Measurements from ENCODE around the gene IFI35.
"Not testable (repeated sequence)": the region's sequence is repeated elsewhere in the genome, so short reads cannot be mapped to it uniquely, and the experiment has no call there.

IFI35 gene

DNA sequence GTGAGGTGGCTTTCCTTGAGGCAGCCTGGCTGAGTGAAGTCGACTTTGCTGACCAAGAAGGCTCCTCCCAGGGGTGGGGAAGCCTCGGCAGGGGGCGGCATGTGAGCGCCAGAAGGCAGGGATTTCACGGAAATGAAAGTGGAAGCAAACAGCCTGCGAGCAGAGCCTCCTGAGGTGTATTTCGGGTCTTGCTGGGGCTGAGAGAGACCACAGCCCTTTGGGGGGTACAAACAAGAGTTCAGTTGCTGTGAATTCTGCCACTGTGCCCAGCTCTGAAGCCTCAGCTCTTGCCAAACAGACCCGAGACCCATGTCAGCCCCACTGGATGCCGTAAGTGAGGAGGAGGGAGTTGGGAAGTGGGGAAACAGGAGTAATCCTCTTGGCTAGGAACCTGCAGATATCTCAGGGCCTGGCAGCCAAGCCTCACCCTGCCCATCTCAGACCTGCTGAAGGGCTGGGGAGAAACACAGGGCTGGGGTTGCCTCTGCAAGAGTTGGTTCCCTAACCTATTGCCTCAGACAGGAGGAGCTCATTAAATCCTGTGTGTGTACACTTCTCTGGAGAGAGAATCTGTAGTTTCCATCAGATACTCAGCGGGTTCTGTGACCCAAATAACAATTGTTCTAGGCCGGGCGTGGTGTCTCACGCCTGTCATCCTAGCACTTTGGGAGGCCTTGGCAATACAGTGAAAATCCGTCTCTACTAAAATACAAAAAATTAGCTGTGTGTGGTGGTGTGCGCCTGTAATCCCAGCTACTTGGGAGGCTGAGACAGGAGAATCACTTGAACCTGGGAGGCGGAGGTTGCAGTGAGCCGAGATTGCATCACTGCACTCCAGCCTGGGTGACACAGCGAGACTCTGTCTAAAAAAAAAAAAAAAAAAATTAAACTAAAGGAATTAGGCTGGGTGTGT is at the start of gene IFI35:
Gene IFI35, plus strand, starts transcription at position 146 of the 913 bp plus-strand sequence. Its CDS starts 164 bp downstream, at position 310.
- no peak for DNase-seq (ENCODE audit: low read depth)

DNA sequence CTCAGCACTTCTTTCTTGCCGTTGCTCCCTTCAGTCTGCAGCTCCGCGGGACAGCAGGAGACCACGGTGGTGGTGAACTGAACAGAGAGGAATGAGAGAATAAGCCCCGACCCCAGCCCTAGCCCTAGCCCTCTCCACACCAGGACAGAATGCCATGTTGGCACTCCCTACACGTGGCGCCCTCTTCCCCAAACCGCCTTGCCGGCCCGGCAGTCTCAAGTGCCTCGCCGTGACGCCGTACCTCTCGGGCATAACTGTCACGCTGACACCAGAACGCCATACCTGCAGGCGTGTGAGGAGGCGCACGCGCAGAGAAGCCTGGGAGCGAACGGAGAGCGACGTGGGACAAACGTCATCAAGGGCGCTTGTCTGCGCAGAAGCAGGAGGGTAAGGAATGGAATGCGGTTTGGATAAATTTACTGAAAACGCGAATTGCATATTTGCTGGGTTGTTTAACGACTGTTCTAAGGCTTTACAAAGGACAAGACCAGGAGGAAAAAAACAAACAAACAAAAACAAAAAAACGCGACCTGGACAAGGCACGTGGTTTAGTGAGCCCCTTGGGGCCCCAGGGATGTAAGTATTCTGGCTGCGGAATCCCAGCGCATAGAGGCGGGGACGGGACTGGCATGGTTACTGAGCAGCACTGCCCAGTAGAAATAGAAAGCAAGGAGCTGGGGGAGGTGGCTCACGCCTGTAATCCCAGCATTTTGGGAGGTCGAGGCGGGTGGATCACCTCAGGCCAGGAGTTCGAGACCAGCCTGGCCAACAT is 42.2 kb upstream of the IFI35 start, which contains the start of gene AARSD1:
Gene AARSD1, minus strand, starts transcription at position 294 of the 772 bp plus-strand sequence. Its CDS starts 14 bp downstream, at position 280.
- DNase-seq (ENCODE audit: low read depth): peak; percentile 53

DNA sequence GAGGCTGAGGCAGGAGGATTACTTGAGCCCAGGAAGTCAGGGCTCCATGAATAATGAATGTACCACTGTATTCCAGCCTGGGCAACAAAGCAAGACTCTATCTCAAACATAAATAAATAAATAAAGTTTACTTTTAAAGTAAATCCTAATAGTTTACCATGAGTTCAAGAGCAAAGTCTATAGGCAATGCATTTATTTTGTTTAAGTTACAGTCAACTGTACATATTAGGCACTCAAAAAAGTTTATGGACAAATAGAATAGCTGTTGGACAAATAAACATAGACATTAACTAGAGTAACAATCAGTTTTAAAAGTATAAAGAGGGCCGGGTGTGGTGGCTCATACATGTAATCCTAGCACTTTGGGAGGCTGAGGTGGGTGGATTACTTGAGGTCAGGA is 38.7 kb upstream of the IFI35 start:
- DNase-seq (ENCODE audit: low read depth): no peak

DNA sequence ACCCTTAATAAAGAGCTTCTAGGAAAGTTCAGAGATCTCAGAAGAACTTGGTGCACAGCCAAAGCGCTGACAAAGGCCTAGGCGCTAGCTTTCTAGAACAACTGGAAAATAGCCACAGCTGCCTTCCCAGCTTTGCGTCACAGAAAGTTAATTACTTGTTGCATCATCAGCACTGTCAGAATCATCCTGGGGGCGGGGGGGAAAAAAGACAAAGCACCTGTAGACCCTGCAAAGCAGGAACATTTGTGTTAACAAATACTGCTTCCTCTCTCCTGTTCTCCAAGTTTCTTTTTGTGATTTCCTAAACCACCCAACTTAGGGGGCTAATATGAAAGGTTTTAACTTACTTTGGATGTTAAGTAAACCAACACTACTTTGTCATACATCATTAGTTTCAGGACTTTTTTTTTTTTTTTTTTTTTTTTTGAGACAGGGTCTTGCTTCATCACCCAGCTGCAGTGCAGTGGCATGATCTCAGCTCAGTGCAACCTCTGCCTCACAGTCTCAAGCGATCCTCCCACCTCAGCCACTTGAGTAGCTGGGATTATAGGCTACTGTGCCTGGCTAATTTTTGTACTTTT is 37.5 kb upstream of the IFI35 start:
- DNase-seq (ENCODE audit: low read depth): no peak

DNA sequence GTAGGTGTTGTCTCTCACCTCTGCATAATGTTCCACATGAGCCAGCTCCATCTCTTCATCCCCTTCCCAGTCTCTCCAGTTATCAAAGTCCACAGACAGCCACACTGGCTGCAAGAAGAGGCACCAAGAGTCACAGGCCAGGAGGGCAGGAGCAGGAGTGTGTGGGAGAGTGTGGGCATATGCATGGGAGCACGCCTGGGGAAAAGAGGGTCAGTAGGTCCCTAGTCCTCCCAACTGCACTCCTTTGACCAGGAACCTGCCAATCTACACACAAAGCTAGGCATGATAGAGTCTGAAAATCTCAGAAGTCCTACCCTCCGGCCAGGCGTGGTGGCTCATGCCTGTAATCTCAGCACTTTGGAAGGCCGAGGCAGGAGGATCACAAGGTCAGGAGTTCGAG is 35.0 kb upstream of the IFI35 start:
- no peak for DNase-seq (ENCODE audit: low read depth)

DNA sequence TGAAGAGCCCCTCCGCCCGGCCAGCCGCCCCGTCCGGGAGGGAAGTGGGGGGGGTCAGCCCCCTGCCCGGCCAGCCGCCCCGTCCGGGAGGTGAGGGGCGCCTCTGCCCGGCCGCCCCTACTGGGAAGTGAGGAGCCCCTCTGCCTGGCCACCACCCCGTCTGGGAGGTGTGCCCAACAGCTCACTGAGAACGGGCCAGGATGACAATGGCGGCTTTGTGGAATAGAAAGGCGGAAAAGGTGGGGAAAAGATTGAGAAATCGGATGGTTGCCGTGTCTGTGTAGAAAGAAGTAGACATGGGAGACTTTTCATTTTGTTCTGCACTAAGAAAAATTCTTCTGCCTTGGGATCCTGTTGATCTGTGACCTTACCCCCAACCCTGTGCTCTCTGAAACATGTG is 33.3 kb upstream of the IFI35 start:
- not testable (repeated sequence) for DNase-seq (ENCODE audit: low read depth)

DNA sequence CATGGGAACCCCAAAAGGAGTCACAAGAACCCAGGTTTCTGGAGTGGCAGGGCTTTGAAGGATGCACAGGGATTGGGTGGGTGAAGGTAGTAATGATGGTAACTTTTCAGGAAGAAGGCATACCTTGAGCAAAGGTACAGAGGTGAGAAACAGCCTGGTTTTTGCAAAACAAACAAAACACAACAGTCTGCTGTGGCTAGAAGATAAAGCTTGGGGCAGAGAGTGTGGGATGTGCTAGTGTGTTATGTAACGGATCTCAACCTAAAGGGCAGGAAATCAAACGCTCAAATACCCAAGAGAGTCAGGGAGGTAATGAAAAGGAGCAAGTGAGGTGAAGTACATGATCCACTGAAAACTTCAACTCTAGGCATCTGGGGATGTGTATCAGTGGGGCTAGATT is 31.3 kb upstream of the IFI35 start:
- no peak for DNase-seq (ENCODE audit: low read depth)

DNA sequence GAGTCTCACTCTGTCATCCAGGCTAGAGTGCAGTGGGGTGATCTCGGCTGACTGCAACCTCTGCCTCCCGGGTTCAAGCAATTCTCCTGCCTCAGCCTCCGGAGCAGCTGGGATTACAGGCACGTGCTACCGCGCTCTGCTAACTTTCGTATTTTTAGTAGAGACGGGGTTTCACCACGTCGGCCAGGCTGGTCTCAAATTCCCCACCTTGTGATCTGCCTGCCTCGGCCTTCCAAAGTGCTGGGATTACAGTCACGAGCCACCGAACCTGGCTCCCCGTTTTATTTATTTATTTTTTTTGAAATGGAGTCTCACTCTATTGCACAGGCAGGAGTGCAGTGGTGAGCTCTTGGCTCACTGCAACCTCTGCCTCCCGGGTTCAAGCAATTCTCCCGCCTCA is 30.9 kb upstream of the IFI35 start:
- DNase-seq (ENCODE audit: low read depth): not testable (repeated sequence)

DNA sequence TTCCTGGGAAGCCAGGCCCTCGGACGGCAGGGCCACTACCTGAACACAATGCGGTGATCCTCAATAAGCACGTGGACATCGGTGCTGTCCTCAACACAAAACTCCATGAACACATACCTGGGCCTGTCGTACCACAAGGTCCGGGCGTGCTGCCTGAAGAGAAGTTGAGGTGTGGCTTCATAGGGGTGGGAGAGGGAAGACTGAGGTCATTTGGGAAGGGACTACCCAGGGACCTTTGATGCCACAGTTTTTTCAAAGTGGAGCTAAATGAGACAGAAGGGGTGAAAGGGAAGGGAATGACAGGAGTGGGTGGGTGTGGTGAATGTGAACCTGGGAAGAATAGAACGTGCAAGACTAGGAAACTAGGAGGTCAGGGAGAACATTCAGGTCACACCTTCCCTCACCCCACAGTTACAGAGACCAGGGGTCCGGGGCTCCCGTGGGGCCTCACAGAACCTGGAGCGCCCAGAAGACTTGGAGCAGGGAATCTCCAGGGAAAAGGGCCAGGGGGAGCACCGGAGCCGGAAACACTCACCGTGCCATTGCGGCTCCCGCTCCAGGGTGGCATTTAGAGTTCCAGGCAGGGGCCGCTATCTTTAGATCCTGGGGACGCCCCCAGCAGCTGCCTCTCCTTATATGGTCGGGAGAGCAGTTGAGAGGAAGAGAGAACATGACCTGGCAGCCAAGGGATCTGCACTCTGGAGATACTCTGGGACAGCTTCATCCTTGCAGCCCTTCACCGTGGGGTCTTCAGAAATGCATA is 26.9 kb upstream of the IFI35 start, which contains the start of gene PTGES3L:
Gene PTGES3L, minus strand, starts transcription at position 570 of the 763 bp plus-strand sequence. Its CDS starts 27 bp downstream, at position 543.
- DNase-seq (ENCODE audit: low read depth): no peak

DNA sequence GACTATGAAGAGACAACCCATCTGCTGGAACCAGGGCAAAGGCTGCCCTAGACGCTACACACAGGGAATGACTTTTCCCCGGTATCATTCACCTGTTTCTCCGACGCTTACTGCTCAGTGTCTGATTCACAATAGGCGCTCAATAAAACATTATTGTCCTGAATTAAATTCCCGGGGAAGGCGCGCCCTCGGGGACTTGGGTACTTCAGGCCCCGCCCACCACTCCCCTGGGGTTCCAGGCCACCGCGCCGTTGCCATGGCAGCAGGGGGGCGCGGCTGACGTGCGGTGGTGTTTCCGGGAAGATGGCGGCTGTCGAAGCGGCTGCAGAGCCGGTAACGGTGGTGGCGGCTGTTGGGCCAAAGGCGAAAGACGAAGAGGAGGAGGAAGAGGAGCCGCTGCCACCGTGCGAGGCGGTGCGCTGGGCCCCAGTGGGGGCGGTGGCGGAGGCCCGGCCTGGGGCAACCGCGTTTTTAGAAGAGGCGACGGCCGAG is 26.3 kb upstream of the IFI35 start, which contains the start of gene RUNDC1:
Gene RUNDC1, plus strand, starts transcription at position 292 of the 492 bp plus-strand sequence. Its CDS starts 12 bp downstream, at position 304.
- DNase-seq (ENCODE audit: low read depth): no peak

DNA sequence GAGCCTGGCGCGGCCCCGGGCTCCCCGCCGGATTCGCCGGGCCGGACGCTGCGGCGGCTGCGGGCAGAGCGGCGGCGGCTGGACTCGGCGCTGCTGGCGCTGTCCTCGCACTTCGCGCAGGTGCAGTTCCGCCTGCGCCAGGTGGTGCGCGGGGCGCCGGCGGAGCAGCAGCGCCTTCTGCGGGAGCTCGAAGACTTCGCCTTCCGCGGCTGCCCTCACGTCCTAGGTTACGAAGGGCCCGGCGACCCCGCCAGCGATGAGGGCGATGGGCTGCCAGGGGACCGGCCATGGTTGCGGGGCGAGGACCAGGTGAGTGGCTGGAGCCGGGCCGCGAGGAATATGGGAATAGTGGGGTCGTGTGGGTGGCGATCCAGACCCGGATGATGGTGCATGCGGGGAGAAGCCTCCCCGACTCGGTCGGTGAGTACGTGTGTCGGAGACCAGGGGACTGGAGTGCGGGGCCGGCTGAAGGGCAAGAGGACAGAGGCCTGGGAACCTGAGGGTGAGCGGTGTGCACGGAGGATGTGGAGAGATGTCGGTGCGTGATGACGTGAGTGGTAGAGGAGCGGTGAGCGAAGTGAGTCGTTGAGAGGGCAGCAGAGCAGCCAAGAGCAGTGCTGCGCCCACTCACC is 25.7 kb upstream of the IFI35 start:
- DNase-seq (ENCODE audit: low read depth): no peak

DNA sequence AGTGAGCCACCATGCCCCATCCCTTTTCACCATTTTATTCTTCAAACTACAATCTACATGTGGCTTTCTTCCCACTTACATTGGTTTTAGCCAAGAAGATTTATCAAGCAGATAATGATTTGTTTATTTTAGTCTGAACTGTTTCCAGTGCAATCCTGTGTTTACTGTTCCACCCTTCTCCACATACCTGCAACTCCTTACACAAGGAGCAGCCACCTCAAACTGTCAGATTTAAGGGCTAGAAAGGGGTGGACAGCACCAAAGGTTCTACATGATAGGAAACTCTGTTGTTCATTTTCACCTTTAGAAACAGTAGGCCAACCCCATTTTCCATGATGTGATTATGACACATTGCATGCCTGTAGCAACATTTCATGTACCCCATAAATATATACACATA is 24.3 kb upstream of the IFI35 start:
- DNase-seq (ENCODE audit: low read depth): no peak

DNA sequence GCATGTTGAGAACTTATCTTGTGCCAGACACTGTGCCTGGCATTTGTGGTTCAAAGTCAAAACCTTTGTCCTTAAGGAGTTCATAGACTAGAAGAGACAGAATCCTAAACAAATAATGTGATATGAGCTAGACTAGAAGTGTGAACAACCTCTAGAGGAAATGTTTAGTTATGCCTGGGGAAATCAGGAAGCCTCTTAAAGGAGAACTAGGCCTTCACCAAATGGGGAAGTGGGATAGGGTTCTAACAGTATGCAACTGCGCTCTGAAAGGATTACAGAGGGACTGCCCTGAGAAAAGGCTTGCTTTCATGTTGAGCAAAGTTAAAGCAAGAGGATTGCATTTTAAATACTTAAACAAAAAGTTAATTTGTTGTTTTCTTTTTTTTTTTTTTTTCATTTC is 21.4 kb upstream of the IFI35 start:
- no peak for DNase-seq (ENCODE audit: low read depth)

DNA sequence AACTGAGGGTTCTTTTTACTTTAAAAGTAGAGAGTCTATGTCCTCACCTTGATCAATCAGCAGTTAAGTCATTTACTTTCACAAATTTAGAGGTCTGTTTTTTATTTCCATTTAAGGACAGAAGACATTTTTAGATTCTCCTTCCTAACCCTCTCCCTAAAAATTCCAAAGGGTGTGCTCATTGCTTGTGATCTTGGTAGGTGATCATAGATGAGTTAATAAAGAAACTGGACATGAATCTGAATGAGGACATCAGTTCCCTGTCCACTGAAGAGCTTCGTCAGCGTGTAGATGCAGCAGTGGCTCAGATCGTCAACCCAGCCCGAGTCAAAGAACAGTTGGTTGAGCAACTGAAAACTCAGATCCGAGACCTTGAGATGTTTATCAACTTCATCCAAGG is 17.4 kb upstream of the IFI35 start:
- no peak for DNase-seq (ENCODE audit: low read depth)

DNA sequence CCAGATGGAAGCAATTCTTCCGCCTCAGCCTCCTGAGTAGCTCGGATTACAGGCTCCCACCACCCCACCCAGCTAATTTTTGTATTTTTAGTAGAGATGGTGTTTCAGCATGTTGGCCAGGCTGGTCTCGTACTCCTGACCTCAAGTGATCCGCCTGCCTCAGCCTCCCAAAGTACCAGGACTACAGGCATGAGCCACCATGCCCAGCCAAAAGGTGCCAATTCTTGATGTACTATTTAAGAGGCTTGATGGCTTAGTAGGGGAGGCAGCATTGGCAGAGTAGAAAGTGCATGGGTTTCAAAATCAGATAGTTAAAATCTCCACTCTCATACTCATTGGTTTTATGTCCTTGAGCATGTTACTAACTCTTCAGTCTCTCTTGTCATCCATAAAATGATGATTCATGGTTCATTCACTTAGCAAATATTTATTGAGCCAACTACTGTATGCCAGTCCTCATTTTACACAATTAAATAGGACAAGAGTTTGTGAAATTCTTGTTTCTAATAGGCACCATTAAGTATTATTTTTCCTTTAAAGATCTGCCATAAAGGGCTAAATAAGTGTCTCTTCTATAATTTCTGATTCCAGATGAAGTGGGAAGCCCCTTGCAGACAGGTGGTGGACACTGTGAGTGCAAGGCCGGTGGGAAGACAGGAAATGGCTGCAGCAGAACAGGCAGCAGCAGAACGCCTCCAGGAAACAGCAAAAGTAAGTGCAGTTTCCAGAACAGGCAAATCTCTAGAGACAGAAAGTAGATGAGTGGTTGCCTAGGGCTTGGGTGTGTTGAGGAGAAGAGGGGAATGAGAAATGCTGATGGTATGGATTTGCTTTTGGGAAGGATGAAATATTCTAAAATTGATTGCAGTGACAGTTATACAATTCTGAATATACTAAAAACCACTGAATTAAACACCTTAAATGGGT is 16.6 kb upstream of the IFI35 start:
- DNase-seq (ENCODE audit: low read depth): no peak

DNA sequence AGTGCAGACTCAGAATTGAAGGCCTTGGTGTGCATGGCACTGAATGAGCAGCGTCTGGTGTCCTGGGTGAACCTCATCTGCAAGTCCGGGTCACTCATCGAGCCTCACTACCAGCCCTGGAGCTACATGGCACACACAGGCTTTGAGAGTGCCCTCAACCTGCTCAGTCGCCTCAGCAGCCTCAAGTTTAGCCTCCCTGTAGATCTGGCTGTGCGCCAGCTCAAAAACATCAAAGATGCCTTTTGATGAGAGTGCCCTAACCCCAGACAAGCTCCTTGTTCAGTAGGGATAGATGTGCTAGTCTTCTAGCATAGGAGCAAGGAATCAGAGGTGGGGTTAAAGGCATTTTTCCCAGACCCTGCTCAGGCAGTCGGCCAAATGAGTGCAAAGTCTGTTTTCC is 15.1 kb upstream of the IFI35 start:
- DNase-seq (ENCODE audit: low read depth): no peak

DNA sequence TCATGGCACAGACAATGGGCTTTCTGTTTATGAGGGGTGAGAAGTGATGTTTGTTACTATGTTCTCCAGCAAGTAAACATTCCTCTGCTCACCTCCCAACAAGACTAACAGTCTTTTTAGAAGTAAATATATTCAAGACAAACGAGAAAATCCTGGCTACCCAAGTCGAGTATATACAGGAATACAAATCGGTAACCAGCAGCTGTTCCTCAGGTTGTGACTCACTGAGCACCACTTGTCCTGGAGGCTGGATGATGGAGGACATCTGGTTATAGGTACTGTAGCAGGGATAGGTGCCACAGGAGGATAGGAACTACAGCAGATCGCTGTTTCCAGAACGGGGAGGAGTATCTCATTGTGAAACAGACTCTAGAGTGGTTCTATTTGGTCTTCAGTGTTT is 13.7 kb upstream of the IFI35 start:
- no peak for DNase-seq (ENCODE audit: low read depth)

DNA sequence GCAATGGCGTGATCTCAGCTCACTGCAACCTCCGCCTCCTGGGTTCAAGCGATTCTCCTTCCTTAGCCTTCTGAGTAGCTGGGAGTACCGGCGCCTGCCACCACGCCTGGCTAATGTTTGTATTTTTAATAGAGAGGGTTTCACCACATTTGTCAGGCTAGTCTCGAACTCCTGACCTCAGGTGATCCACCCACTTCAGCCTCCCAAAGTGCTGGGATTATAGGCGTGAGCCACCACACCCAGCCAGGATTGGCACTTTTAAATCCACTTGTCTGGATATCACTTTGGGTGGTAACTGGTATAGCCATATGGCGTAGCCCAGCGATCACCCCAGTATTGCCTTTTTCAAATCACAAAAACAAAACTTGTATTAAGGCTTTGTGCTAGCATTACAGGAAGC is 12.7 kb upstream of the IFI35 start:
- not testable (repeated sequence) for DNase-seq (ENCODE audit: low read depth)

DNA sequence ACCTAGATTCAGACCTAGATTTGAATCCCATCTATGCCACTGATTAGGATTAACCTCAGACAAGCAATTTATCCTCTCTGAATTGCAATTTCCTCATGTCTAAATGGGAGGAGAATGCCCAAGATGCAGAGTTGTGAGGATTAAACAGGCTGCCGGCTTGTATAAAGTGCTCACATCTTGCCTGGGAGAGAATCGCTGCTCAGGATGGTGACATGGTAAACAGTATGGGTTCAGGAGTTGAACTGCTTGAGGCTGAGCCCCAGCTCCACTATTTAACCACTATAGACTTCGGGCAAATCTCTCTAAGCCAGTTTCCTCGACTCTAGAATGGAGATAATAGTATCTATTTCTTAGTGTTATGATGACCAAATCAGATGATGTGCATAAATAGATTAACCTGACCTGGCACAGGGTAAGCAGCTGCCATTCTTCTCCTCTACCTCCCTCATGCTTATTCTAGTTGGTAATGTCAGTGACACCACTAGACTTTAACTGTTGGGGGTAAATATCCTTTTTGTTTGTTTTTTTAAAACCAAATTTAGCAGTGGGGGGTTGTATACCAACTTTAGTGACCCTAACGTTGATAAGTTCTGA is 9.1 kb upstream of the IFI35 start:
- DNase-seq (ENCODE audit: low read depth): no peak
